Subcutaneous adipose tissue (tissue), 4 donors: Measurements from ENCODE around the gene PGPEP1. TPM values are rescaled to one million over a fixed set of nuclear protein-coding genes. Genes with fewer than 3 reads are reported as not detected.

Experiments used
- CTCF ChIP-seq: fragments of 450-650 bp; IDR thresholded peaks from one replicate; pipeline ENCODE4 v1.5.1; 2016; ENCODE audit warnings: low read depth, mild to moderate bottlenecking, control low read depth, antibody characterized with exemption, moderate library complexity
- total RNA-seq, 4 donors: library from RNA; depleted of rRNA; stranded (reverse); fragments of >200 nt; gene quantifications; one replicate each; pipeline ENCODE4 v1.1.0, GENCODE V29; 2016

The PGPEP1 gene
- total RNA-seq, 4 donors from 2014 or later, result 17.4 to 33.9 (median 22.6) TPM

- TF ChIP-seq CTCF, result no peak
Observed at GRCh38 chr19:18338541-18338940, 1.9 kb upstream of the PGPEP1 start.

- TF ChIP-seq CTCF, result no peak
Observed at GRCh38 chr19:18339723-18340122, 675 bp upstream of the PGPEP1 start.

- no peak for TF ChIP-seq CTCF
Observed at GRCh38 chr19:18340990-18341868, 831 bp downstream of the PGPEP1 start.

- TF ChIP-seq CTCF, result no peak
Observed at GRCh38 chr19:18342090-18342632, 1.8 kb downstream of the PGPEP1 start.

- no peak for TF ChIP-seq CTCF
Observed at GRCh38 chr19:18344582-18344950, 4.2 kb downstream of the PGPEP1 start.

GRCh38 chr19:18345296-18345695, 4.9 kb downstream of the PGPEP1 start:
- no peak for TF ChIP-seq CTCF

- TF ChIP-seq CTCF, result no peak
Observed at GRCh38 chr19:18346091-18346490, 5.7 kb downstream of the PGPEP1 start.
